HuH-7 (cell line): ENCODE measurements around the gene ZFP92.
A peak's percentile ranks its signal among the peaks of the same experiment; 100 is the strongest.

Source experiments
- DNase-seq: peaks from one replicate; pipeline ENCODE4 v3.0.0; 2011; ENCODE audit warnings: low spot score

The ZFP92 gene

GRCh38 chrX:153408871-153409351 lies 2.4 kb upstream of the ZFP92 start:
- DNase-seq: no peak

GRCh38 chrX:153409414-153410101 lies 1.7 kb upstream of the ZFP92 start:
- DNase-seq: no peak

GRCh38 chrX:153410373-153410772 lies 899 bp upstream of the ZFP92 start:
- no peak for DNase-seq

- no peak for DNase-seq
Observed at GRCh38 chrX:153410888-153411254, 401 bp upstream of the ZFP92 start.

- DNase-seq: no peak
Observed at GRCh38 chrX:153411988-153412574, 809 bp downstream of the ZFP92 start.

- DNase-seq: no peak
Observed at GRCh38 chrX:153412746-153413720, 1.8 kb downstream of the ZFP92 start.

- no peak for DNase-seq
Observed at GRCh38 chrX:153413731-153414130, 2.5 kb downstream of the ZFP92 start.

- DNase-seq: no peak
Observed at GRCh38 chrX:153414856-153415510, 3.7 kb downstream of the ZFP92 start.

GRCh38 chrX:153416781-153417450 lies 5.6 kb downstream of the ZFP92 start:
- DNase-seq: no peak

GRCh38 chrX:153417637-153418036 lies 6.4 kb downstream of the ZFP92 start:
- DNase-seq: no peak

- no peak for DNase-seq
Observed at GRCh38 chrX:153420851-153421599, 9.8 kb downstream of the ZFP92 start.

GRCh38 chrX:153421856-153422255 lies 10.6 kb downstream of the ZFP92 start:
- DNase-seq: no peak

GRCh38 chrX:153423652-153424051 lies 12.4 kb downstream of the ZFP92 start:
- no peak for DNase-seq

GRCh38 chrX:153426204-153426603 lies 14.9 kb downstream of the ZFP92 start:
- no peak for DNase-seq

- DNase-seq: no peak
Observed at GRCh38 chrX:153430796-153431195, 19.5 kb downstream of the ZFP92 start.

- no peak for DNase-seq
Observed at GRCh38 chrX:153433161-153433680, 21.9 kb downstream of the ZFP92 start.

- no peak for DNase-seq
Observed at GRCh38 chrX:153433781-153434285, 22.6 kb downstream of the ZFP92 start.

GRCh38 chrX:153434801-153435200 lies 23.5 kb downstream of the ZFP92 start:
- no peak for DNase-seq

- DNase-seq: no peak
Observed at GRCh38 chrX:153435845-153436244, 24.6 kb downstream of the ZFP92 start.

GRCh38 chrX:153438532-153438931 lies 27.3 kb downstream of the ZFP92 start:
- peak; percentile 47 for DNase-seq
